ENCODE results near the gene KCNMA1. TPM values are rescaled to one million over a fixed set of nuclear protein-coding genes. Genes with fewer than 3 reads are reported as not detected.

Gene KCNMA1
- total and polyA plus RNA-seq, 9 of the 15 experiments (the other 6 are each of a cell fraction or from before 2014, with no cell fraction given) = 0.01 to 0.95 (median 0.15) TPM; not detected in 4

DNA sequence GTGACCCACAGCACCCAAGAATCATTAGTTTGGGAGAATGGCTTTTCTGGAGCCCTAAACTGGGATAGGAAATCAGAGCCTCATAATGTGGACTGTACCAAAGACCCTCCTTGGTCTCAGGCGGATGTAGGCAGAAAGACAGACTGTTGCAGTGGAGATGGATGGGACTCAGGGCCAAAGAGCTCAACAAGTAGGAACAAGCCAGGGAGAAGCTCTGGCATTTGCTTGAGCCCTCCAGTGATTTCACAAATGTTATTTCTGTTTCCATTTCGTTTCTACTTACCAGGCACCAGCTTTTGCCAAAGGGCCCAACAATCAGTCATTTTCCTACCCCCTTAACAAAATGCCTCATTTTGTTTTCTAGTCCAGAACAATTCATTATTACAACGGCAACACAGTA is 762.7 kb downstream of the KCNMA1 start:
- Histone ChIP-seq H3K9ac (ENCODE audit: insufficient read depth in 1 of 2, low read depth in 2 of 2, low read length in 2 of 2) (no peak overlapping the region), H2AFZ (ENCODE audit: low read depth, low read length) (no peak overlapping the region), H3K36me3 (ENCODE audit: control insufficient read depth, insufficient read depth, low read length) (no peaks in the 10 kb centered on the region), H3K9me1 (ENCODE audit: control insufficient read depth, insufficient read depth, low read length) (no peaks in the 10 kb centered on the region), H3K9me3 (replicated peaks; ENCODE audit: control insufficient read depth, insufficient read depth, low read depth, low read length) (no peaks in the 10 kb centered on the region), H3K4me3 (no peak overlapping the region), H3K4me2 (ENCODE audit: insufficient read depth, low read length) (no peak overlapping the region), H3K79me2 (ENCODE audit: control insufficient read depth, insufficient read depth, low read length) (no peaks in the 10 kb centered on the region), H3K4me1 (replicated peaks in 1 of 2; ENCODE audit: control insufficient read depth in 2 of 2, insufficient read depth in 2 of 2, low read length in 2 of 2) (no peaks in the 10 kb centered on the region), H4K20me1 (replicated peaks; ENCODE audit: control insufficient read depth, insufficient read depth, low read length) (no peaks in the 10 kb centered on the region), H3K27ac (ENCODE audit: extremely low read depth, low read depth, low read length) (no peak overlapping the region), H3K27me3 (ENCODE audit: control insufficient read depth in 2 of 2, insufficient read depth in 2 of 2, low read length in 2 of 2) (no peaks in the 10 kb centered on the region)
- CTCF ChIA-PET (ENCODE audit: low intra/inter-chr PET ratio) = no interaction called here
- 2% methylated on average over 3 of the region's 3 CpGs for WGBS (ENCODE audit: insufficient coverage, low coverage, missing lambda C conversion rate)
- intact Hi-C loops (cut with micrococcal nuclease) = no loop called here
- FAIRE-seq (no peak), DNase-seq (ENCODE audit: extremely low read depth in 1 of 4, low spot score in 3 of 4) (peak in 2 of 4 experiments; percentile 4 to 5), ATAC-seq (no peak)
- in situ Hi-C loops (cut with MboI) = no loop called here
- BruUV-seq (replicated peaks) = no TSS peak
- POLR2A ChIA-PET = no interaction called here
- TF ChIP-seq, protein P1, sequence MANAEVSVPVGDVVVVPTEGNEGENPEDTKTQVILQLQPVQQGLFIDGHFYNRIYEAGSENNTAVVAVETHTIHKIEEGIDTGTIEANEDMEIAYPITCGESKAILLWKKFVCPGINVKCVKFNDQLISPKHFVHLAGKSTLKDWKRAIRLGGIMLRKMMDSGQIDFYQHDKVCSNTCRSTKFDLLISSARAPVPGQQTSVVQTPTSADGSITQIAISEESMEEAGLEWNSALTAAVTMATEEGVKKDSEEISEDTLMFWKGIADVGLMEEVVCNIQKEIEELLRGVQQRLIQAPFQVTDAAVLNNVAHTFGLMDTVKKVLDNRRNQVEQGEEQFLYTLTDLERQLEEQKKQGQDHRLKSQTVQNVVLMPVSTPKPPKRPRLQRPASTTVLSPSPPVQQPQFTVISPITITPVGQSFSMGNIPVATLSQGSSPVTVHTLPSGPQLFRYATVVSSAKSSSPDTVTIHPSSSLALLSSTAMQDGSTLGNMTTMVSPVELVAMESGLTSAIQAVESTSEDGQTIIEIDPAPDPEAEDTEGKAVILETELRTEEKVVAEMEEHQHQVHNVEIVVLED (CRISPR knock-in tag; IDR thresholded peaks at IDR 0.05) = no peak
- no peak for TF ChIP-seq ARID4B (CRISPR knock-in tag; IDR thresholded peaks at IDR 0.05)
- TF ChIP-seq ETV5 (CRISPR knock-in tag; IDR thresholded peaks at IDR 0.05; ENCODE audit: low read depth) = no peak
- no peak for TF ChIP-seq SETDB1 (IDR thresholded peaks at IDR 0.05; ENCODE audit: low read length)
- TF ChIP-seq CEBPZ (IDR thresholded peaks at IDR 0.05; ENCODE audit: borderline replicate concordance, low read depth, low read length) = no peak
- TF ChIP-seq ZNF707 (CRISPR knock-in tag; conservative IDR thresholded peaks at IDR 0.05) = no peak
- no peak for TF ChIP-seq ZNF445 (CRISPR knock-in tag; IDR thresholded peaks at IDR 0.05; ENCODE audit: low read depth)
- no peak for TF ChIP-seq ZNF347 (CRISPR knock-in tag; IDR thresholded peaks at IDR 0.05; ENCODE audit: low read depth)
- no peak for TF ChIP-seq MAFF (IDR thresholded peaks at IDR 0.05; ENCODE audit: low read length)
